ENCODE measurements around the gene ZNF821. TPM values are rescaled to one million over a fixed set of nuclear protein-coding genes. Genes with fewer than 3 reads are reported as not detected.
A peak's percentile ranks its signal among the peaks of the same experiment; 100 is the strongest.
"Not testable (repeated sequence)": the region's sequence is repeated elsewhere in the genome, so short reads cannot be mapped to it uniquely, and the experiment has no call there.

The ZNF821 gene
- total RNA-seq, 1 experiment from 2014 or later: 11.4 TPM

DNA sequence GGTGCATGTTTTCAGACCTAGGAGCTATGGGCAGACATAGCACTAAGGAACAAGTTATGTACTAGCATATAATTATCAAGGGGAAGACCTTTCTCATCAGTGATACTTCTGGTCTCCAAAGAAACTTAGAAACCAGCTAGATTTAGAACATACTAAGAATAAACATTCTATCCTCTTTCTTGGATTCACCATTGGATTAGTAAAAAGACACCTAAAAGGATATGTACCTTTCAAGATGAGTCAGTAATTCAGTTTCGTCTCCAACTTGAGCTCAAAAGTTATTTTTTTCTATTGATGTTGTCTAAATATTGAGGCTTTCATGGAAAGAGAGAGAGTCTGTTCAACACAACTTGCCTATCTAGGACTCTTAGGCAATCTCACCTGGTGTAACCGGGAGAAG is 13.2 kb downstream of the ZNF821 start:
- DNase-seq (ENCODE audit: low read depth): no peak

DNA sequence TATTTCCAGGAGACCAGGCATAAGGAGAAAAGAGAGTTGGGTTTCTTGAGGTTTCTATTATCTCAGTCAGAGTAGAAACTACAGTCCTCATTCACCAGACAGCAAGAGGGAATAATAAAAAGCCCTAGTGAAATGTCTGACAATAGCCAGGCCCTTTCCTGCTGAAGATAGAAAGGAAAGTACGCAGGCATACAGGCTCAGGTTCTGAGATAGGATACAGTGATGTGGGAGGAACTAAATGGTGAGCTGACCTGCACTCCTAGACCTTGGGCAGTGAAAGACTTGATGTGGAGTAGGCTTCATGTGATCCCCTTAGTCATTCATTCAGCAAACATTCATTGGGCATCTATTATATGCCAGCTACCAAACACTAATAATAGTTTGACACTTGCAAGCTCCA is 14.9 kb downstream of the ZNF821 start:
- in situ Hi-C loops (cut with HindIII; ENCODE audit: low pct_unique_long_range_greater_than_20kb, low sequenced_read_pairs): no loop called here
- no peak for DNase-seq (ENCODE audit: low read depth)

More for the DNA sequence above, 13.2 kb downstream of the ZNF821 start:
- in situ Hi-C loops (cut with HindIII; ENCODE audit: low pct_unique_long_range_greater_than_20kb, low sequenced_read_pairs): no loop called here

DNA sequence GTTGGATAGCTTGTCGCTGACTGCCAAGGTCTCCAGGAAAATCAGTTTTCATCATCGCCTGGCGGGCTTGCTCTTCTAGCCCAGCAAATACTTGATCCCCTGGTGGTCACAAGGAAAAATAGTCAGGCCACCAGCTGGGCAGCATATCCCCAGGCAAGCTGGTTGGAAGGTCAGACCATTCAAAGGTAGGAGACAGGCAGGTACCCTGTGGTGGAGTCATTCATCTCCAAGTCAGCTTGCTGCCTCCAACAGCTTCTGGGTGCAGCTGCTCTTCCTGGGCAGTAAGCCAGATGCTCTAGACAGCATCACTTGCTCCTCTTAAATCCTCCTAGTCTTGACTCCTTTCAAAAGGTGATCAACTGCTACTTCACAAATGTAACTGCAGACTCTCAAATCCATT is 16.0 kb downstream of the ZNF821 start:
- DNase-seq (ENCODE audit: low read depth): no peak
- in situ Hi-C loops (cut with HindIII; ENCODE audit: low pct_unique_long_range_greater_than_20kb, low sequenced_read_pairs): no loop called here

DNA sequence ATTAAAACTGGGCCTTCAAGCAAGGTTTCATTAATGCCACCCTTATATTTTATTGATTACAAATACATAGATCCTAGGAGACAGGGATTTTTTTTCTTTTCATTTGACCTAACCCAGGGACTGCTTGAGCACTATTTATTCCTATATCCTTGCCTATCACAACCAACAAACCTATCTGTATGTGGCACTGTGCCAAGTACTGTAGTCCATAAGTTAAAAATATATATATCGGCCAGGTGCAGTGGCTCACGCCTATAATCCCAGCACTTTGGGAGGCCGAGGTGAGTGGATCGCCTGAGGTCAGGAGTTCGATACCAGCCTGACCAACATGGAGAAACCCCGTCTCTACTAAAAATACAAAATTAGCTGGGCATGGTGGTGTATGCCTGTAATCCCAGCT is 16.8 kb downstream of the ZNF821 start:
- in situ Hi-C loops (cut with HindIII; ENCODE audit: low pct_unique_long_range_greater_than_20kb, low sequenced_read_pairs): not testable (repeated sequence)

DNA sequence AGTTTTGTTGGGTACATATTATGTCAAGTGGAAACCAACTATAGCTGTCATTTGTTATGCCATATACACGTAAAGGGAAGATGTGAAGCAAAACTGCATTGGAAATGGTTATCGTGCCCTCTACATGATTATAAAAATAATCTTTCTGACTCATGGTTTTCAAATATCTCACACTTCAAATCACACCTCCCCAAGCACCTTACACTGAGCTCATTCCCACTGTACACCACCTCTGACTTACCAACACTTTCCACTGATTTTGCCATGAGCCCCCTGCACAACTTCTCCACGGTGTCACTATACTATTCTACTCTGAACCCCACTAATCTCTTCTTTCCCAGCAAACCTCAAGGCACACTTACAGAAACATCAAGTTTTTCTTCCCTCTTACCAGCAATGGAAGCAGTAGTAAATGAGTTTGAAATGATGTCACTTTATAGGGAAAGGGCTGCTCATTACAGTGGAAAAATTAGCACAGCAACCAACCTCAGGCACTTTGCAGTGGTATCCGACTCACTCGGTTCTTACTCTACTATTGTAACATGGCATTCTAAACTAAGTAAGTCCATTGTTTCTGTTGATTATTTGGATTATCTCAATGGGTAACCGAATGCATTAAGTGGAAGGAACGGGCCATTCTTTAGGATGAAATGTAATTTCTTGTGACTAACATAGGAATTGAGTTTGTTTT is 18.7 kb downstream of the ZNF821 start:
- in situ Hi-C loops (cut with HindIII; ENCODE audit: low pct_unique_long_range_greater_than_20kb, low sequenced_read_pairs): no loop called here
- DNase-seq (ENCODE audit: low read depth): no peak

More for the DNA sequence above, 16.8 kb downstream of the ZNF821 start:
- DNase-seq (ENCODE audit: low read depth): not testable (repeated sequence)

DNA sequence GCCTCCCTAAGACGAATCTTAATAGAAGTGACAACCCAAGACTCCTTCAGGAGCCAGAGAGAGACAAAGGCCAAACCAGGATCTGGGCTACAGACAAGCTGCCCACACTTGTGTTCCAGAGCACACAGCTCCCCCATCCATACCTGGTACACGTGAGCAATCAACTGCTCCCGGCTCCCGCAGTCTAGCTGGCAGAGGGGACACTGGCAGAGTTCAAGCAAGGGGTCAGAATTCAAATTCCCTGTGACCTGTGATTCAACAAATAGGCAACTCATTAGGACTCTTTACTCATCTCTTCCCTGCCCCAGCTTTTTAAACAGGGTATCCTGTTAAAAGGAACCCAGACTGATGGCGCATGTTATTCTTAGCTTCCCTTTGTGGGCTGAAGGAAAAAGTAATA is 20.0 kb downstream of the ZNF821 start:
- DNase-seq (ENCODE audit: low read depth): no peak
- in situ Hi-C loops (cut with HindIII; ENCODE audit: low pct_unique_long_range_greater_than_20kb, low sequenced_read_pairs): no loop called here

DNA sequence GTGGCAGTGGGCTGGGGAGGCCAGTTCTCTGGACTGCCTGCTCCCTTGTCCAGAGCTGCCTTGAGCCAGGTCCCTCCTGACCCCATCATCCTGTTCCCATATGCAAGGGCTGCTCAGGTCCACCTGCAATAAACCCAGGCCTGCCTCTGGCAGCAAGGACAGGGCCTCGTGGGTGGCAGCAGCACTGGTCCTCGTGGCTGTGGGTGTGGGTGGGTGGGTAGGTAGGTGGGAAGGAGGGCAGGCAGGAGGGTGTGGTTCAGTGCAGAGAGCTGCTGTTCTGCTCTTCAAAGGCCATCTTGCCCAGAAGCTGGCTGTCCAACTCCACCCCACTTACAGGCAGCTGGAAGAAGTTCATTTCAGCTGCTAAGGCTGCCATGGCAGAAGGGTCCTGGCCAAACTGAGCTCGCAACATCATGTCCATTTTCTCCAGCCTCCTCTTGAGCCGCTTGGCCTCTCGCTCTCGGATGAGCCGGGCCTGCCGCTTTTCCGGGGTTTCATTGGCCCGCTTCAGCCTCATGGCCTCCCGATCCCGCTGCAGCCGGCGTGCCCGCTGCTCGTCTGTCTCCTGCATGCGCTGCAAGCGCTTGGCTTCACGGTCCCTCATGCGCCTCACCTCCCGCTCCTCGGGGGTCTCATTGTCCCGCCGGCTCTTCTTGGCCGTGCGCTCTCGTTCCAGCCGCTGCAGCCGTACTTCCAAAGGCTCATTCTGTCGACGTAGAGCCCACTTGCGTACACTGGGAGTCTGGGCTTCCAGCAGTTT is 24.0 kb downstream of the ZNF821 start:
- in situ Hi-C loops (cut with HindIII; ENCODE audit: low pct_unique_long_range_greater_than_20kb, low sequenced_read_pairs): no loop called here
- DNase-seq (ENCODE audit: low read depth): no peak

DNA sequence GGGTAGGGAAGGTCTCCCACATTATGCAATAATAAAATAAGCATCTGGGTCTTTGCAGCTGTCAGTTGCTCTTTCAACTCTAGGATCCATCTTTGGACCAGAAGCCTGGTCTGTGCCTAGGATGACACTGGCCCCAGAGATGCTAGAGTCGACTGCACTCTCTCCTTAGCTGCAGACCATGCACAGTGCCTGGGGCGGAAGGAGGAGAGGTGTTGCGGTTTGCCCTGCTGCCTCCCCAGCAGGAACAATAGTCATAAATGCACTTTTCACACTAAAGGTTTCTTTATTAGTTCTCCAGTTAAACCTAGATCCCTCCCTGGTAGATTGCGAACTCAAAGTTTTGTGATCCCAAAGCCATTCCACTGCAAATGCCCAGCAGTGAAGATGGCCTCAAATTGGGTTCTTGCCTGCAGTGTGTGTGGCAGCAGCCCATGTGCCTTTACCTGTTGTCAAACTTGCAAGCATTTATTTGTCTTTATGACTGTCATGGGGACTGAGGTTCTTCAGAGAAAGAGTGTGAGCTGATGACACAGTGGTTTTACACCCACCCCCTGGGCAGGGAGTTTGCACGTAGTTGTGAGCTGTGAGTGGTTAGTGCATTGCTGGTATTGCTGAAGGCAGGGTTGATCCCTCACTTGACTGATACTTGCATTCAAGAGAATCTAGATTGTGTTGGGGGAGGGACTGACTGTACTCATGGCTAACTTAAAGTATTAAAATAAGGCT is 27.9 kb downstream of the ZNF821 start:
- DNase-seq (ENCODE audit: low read depth): no peak
- in situ Hi-C loops (cut with HindIII; ENCODE audit: low pct_unique_long_range_greater_than_20kb, low sequenced_read_pairs): no loop called here

DNA sequence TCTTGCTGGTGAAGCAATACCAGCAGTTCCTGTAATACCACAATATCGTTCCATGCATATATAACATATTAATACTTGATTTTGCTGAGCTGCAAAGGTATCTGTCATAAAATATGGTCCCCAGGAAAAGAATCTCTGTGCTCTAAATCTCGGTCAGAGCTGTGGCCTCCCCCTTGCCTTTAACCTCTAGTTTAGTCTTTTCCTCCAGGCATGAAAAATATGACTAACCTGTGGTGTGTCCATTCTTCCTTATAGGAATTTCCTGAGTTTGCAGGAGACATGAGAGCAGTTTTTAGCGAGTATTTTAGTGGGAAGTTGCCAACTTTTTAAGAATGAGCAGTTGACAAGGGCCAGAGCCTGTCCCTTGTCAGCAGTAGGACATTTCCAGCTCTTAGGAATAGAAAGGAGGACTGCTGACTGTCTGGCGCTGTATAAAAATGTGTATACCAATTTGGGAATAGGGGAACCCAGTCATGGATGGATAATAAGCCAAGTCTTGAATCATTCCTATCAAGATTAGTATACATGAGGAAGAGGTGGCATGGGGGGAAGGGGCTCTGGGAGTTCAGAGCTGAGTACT is 29.5 kb downstream of the ZNF821 start:
- no peak for DNase-seq (ENCODE audit: low read depth)
- in situ Hi-C loops (cut with HindIII; ENCODE audit: low pct_unique_long_range_greater_than_20kb, low sequenced_read_pairs): no loop called here

DNA sequence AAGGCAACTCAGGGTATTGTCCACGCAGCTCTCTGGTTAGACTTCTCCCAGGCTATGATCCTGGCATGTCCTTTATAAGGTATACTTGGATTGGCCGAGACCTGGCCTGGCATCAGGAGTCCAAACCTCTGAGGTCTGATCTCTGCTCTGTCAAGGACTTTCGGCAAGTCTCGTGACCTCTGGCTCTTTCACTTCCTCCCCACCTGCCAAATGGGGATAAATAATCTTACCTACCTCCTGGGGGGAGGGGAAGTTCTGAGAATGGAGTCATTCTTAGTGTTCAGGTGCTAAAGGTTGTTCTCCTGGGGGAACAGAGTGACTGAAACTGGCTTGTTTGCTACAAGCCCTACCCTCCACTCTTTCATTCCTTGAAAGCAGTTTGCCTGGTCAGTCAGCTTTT is 30.6 kb downstream of the ZNF821 start:
- no peak for DNase-seq (ENCODE audit: low read depth)
- in situ Hi-C loops (cut with HindIII; ENCODE audit: low pct_unique_long_range_greater_than_20kb, low sequenced_read_pairs): no loop called here

DNA sequence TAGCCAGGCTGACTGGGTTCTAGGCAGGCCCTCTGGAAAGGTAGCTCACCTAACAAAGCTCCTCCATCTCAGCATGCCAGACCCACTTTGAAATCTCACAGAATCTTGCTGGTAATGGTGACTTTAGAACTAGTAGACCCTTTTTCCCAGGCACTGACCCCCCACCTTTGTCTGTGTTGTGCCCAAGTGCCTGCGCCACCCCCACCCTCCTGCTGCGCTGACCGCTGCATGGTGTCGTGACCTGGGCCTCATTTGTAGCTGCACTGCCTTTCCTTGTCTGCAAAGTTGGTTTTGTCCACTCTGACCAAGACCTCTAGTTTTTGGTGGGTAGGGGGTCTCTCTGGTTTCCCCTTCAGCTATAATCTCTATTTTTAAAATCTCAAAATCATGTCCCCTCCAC is 31.4 kb downstream of the ZNF821 start:
- in situ Hi-C loops (cut with HindIII; ENCODE audit: low pct_unique_long_range_greater_than_20kb, low sequenced_read_pairs): no loop called here
- DNase-seq (ENCODE audit: low read depth): no peak

DNA sequence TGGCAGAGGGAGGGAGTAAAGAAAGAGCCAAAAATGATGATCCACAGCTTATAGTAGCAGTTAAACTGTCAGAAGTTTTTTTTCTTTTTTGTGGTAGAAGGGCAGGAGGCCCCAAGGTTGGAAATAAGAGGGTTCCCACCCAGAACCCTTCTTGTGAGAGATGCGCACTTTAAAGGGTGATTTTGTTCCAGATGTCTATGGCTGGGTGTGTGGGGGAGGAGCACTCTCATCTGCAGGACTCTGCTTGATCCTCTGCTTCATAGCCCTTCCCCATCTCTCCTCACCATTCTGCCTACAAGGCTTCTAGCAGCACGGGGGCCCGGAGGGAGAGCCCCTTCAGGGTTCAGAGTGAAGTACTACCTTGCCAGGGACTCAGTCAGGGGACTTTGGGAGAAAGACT is 31.8 kb downstream of the ZNF821 start:
- no peak for DNase-seq (ENCODE audit: low read depth)
- in situ Hi-C loops (cut with HindIII; ENCODE audit: low pct_unique_long_range_greater_than_20kb, low sequenced_read_pairs): no loop called here

DNA sequence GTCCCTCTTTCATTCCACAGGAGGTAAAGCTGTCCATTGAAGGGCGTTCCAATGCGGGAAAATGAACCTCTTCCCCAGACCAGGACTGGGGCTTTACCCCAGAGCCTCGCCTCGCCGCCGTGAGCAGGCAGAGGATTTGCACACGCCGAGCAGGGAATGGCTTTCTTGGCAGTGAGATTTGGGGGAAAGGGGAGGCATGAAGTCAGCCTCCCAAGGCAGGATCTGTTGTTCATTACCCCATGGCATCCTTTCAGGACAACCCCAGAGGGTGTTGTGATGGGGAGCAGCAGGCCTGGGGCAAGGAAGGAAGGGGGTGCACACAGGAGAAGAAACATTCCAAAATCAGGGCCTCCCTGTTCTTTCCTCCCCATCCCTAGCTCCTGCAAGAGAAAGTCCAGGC is 32.2 kb downstream of the ZNF821 start:
- DNase-seq (ENCODE audit: low read depth): no peak
- in situ Hi-C loops (cut with HindIII; ENCODE audit: low pct_unique_long_range_greater_than_20kb, low sequenced_read_pairs): no loop called here

DNA sequence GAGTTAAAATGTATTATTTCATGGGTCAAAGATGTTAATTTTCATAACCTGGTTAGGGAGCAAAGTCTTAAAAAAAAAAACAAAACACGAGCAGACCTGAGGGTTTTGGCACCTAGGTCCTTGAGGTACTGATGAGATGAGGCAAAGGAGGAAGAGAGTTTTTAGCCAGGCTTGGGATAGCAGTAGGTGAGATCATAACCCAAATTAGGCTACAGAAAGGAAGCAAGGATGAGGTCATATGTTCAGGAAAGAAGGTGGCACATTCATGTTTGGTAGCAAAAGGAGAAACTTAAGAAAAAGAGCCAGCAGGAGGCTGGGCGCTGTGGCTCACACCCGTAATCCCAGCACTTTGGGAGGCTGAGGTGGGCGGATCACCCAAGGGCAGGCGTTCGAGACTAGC is 35.4 kb downstream of the ZNF821 start:
- no peak for DNase-seq (ENCODE audit: low read depth)
- in situ Hi-C loops (cut with HindIII; ENCODE audit: low pct_unique_long_range_greater_than_20kb, low sequenced_read_pairs): no loop called here

DNA sequence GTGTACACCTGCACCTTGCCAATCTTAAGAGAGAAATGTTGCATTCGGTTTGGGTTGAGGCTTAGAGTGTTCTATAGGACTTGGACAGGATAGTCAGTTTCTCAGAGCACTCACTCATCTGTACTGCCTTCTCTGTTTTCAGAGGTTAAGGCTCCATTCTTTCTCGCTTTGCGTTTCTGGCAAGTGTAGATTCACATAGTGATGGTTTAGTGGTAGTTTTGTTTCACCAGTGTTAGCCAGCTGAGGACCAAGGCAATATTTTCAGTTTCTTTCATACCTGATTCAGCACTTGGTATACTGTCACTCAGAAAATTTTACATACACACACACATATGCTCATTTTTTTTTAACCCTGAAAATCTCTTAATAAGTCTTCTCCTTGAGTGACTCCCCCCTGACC is 36.9 kb downstream of the ZNF821 start:
- DNase-seq (ENCODE audit: low read depth): no peak
- in situ Hi-C loops (cut with HindIII; ENCODE audit: low pct_unique_long_range_greater_than_20kb, low sequenced_read_pairs): no loop called here

DNA sequence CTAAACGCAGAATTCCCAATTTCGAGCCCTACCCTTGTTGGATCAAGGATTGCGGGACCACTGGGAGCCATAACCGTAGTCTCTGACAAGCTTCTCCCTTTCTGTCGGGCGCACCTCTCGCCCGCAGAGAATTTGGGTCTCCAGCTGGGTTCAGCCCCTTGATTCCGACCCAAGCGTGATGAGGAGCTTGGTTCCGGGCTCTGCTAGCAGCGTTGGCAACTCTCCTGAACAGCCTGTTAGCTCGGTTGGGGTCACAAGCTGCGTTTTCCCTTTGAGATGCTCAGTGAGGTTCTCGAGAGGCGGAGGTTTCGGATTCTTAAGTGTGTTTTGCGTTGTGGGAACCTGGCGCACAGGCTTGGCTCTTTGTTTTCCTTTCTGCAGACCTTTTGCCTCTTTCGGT is 37.6 kb downstream of the ZNF821 start:
- in situ Hi-C loops (cut with HindIII; ENCODE audit: low pct_unique_long_range_greater_than_20kb, low sequenced_read_pairs): no loop called here
- DNase-seq (ENCODE audit: low read depth): no peak

DNA sequence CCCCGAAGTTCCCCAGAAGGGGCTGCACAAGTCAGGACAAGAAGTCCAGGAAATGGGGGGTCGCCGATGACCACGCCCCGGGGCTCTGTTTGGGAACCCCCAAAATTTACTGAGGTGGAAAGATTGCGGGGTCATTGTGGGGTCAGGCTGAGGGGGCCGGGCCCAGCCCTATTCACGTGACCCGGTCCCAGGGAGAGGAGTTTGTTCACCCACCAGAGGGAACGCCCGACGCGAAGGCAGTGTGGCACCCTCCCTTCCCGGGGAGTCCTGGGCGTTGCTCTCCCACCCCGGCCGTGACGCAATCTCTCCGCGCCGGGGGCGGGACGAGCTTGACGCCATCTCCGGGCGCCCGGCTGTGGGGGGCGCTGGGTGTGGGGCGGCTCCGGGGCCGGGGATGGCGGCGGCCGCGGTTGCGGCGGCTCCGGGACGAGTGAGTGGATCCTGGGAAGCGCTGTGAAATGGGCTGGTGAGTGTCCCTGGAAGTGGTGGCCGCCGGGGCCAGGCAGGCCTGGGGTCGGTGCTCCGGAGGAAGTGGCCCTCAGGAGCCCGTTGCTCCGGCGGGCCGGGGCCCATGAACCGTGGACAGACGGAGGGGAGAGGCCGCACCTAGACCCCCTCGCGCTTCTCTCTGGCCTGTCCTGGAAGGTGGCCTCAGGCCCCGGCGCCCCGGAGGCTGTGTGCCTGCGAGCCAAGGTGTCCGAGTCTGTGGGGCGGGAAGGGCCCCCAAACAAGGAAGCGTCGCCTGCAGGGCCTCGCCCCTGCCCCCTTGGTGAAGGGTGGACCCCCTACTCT is 38.1 kb downstream of the ZNF821 start, which contains the start of gene ATXN1L:
Gene ATXN1L, plus strand, starts transcription at position 338 of the 792 bp plus-strand sequence. CDS start 3,765 bp downstream, outside the sequence.
- peak; percentile 87 for DNase-seq (ENCODE audit: low read depth)
- in situ Hi-C loops (cut with HindIII; ENCODE audit: low pct_unique_long_range_greater_than_20kb, low sequenced_read_pairs): no loop called here

DNA sequence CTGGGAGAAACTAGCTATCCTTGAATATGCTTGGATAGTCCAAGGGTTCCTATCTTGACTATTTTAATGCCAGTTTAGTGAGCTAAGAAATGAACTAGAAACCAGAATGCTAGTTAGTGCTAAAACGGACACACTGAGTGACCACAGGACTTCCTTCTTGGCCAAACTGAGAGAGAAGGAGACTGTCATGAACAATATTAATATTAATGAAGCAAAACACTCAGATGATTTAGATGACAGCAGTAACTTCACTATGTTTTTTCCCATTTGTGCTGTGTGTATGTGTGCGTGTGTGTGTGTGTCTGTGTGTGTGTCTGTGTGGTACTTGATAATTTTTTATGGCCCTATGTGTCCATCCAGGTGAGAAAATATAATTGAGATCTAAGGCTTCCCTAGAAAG is 40.4 kb downstream of the ZNF821 start:
- DNase-seq (ENCODE audit: low read depth): peak; percentile 22
- in situ Hi-C loops (cut with HindIII; ENCODE audit: low pct_unique_long_range_greater_than_20kb, low sequenced_read_pairs): no loop called here
